ENCODE data around the gene TADA2B.

DNA sequence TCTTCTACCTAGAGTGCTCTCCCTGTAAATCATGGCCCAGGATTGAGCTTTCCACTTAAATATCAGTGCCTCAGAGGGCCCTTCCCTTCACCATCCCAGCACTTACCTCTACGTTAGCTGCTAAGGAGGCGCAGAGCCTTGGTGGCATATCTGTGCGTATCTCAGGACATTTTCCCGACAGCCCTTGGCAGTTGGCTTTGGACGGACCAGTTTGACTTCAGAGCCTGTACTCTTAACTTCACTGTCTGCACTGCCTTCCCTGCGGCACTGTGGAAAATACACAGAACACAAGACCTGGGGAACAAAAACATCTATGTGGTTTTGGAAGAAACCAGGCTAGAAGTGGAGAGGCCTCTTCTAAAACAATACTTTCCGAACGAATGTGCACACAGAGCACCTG is 2.4 kb downstream of the TADA2B start:
- TF ChIP-seq POLR2A (IDR thresholded peaks at IDR 0.05) = no peak
- TF ChIP-seq, protein P1, sequence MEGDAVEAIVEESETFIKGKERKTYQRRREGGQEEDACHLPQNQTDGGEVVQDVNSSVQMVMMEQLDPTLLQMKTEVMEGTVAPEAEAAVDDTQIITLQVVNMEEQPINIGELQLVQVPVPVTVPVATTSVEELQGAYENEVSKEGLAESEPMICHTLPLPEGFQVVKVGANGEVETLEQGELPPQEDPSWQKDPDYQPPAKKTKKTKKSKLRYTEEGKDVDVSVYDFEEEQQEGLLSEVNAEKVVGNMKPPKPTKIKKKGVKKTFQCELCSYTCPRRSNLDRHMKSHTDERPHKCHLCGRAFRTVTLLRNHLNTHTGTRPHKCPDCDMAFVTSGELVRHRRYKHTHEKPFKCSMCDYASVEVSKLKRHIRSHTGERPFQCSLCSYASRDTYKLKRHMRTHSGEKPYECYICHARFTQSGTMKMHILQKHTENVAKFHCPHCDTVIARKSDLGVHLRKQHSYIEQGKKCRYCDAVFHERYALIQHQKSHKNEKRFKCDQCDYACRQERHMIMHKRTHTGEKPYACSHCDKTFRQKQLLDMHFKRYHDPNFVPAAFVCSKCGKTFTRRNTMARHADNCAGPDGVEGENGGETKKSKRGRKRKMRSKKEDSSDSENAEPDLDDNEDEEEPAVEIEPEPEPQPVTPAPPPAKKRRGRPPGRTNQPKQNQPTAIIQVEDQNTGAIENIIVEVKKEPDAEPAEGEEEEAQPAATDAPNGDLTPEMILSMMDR (IDR thresholded peaks at IDR 0.05) = no peak

Data from sigmoid colon (tissue), 3 donors.